ENCODE measurements around the gene SLC2A2.

SLC2A2 gene

GRCh38 chr3:171001957-171002694 is 24.4 kb downstream of the SLC2A2 start:
- no peak for DNase-seq (ENCODE audit: low spot score)
- TF ChIP-seq, protein P1, sequence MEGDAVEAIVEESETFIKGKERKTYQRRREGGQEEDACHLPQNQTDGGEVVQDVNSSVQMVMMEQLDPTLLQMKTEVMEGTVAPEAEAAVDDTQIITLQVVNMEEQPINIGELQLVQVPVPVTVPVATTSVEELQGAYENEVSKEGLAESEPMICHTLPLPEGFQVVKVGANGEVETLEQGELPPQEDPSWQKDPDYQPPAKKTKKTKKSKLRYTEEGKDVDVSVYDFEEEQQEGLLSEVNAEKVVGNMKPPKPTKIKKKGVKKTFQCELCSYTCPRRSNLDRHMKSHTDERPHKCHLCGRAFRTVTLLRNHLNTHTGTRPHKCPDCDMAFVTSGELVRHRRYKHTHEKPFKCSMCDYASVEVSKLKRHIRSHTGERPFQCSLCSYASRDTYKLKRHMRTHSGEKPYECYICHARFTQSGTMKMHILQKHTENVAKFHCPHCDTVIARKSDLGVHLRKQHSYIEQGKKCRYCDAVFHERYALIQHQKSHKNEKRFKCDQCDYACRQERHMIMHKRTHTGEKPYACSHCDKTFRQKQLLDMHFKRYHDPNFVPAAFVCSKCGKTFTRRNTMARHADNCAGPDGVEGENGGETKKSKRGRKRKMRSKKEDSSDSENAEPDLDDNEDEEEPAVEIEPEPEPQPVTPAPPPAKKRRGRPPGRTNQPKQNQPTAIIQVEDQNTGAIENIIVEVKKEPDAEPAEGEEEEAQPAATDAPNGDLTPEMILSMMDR (IDR thresholded peaks at IDR 0.05) = no peak
- no peak overlapping the region for H3K4me3 ChIP-seq
- no peak overlapping the region for H3K27ac ChIP-seq

DNA sequence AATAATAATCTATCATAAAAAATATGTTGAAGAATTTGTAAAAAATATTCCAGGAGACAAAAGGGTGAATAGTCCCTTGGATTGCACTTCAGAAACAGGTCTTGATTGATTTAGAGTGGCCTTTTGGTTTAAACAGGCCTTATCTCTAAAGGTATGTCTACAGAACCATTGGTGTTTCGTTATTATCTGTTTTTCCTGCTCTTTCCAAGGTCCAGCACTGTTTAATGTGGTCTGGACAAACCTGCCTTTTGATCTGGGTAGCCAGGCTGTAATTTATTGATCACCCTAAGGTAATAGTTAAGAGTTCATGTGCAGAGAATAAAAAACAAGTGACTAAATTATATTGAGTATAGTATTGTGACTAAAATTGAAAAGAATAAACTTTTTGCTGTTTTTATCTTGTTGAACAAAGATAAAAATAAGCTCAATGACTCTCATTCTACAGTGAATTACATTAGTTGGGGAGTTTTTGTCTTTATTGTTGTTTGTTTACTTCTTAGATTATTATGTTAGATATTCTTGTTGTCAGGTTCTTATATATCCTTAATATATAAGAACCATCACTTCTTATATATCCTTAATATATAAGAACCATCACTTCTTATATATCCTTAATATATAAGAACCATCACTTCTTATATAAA is 25.1 kb downstream of the SLC2A2 start:
- no peak overlapping the region for H3K27ac ChIP-seq
- DNase-seq (ENCODE audit: low spot score) = no peak
- TF ChIP-seq, protein P1 (IDR thresholded peaks at IDR 0.05) = no peak
- H3K4me3 ChIP-seq = no peak overlapping the region

GRCh38 chr3:171000281-171000680 is 26.2 kb downstream of the SLC2A2 start:
- Histone ChIP-seq H3K27ac (no peak overlapping the region), H3K4me3 (no peak overlapping the region)
- TF ChIP-seq, protein P1 (IDR thresholded peaks at IDR 0.05) = no peak
- DNase-seq (ENCODE audit: low spot score) = no peak

DNA sequence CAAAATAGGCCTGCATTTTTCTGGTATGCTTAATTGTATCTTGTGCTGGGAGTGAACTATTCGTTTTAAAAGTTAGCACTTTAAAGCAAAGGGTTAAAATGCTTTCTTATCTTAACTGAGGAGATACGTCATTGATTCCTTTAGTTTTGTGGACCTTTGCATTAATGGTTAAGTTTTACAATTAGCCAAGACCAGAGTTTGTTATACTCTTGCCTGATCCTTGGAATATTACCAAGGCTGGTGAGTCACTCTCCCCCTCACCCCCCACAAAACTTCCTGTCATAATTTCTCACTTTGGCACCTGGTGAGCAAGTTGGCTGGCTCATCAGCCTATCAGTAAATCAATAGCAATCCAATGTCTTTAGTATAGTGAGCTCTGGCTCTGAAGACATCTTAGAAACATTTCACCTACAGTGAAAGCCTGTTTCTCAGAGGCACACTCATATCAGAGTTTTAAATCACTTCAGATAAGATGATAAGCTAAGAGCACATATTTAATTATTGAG is 26.7 kb downstream of the SLC2A2 start:
- H3K4me3 ChIP-seq = no peak overlapping the region
- TF ChIP-seq, protein P1 (IDR thresholded peaks at IDR 0.05) = no peak
- H3K27ac ChIP-seq = no peak overlapping the region
- no peak for DNase-seq (ENCODE audit: low spot score)

- Histone ChIP-seq H3K4me3 (no peak overlapping the region), H3K27ac (no peak overlapping the region)
- DNase-seq (ENCODE audit: low spot score) = no peak
- TF ChIP-seq, protein P1 (IDR thresholded peaks at IDR 0.05) = no peak
These were observed 28.3 kb downstream of the SLC2A2 start for GRCh38 chr3:170997961-170998913.

DNA sequence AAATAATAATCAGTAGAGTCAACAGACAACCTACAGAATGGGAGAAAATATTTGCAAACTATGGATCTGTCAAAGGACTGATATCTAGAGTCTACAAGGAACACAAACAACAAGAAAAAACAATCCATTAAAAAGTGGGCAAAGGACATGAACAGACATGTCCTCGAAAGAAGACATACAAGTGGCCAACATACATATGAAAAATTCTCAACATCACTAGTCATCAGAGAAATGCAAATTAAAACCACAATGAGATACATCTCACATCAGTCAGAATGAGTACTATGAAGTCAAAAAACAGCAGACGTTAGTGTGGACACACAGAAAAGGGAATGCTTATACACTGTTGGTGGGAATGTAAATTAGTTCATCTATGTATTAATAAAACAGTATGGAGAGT is 33.7 kb downstream of the SLC2A2 start:
- H3K27ac ChIP-seq = no peak overlapping the region
- TF ChIP-seq, protein P1 (IDR thresholded peaks at IDR 0.05) = no peak
- H3K4me3 ChIP-seq = no peak overlapping the region
- no peak for DNase-seq (ENCODE audit: low spot score)

Data from coronary artery (tissue), 2 donors.